ENCODE measurements around the gene GFRA3.
"Not testable (repeated sequence)": the region's sequence is repeated elsewhere in the genome, so short reads cannot be mapped to it uniquely, and the experiment has no call there.

Gene GFRA3

GRCh38 chr5:138274189-138274853 is at the start of gene GFRA3:
GFRA3 (minus strand) TSS chr5:138274621; CDS start chr5:138274424, 197 bp downstream.
- DNase-seq (ENCODE audit: low read depth in 2 of 2): no peak

- not testable (repeated sequence) for DNase-seq (ENCODE audit: low read depth in 2 of 2)
These were observed 43.8 kb upstream of the GFRA3 start for GRCh38 chr5:138318211-138318610.

- DNase-seq (ENCODE audit: low read depth in 2 of 2): no peak
These were observed 41.9 kb upstream of the GFRA3 start for GRCh38 chr5:138316355-138316754.

GRCh38 chr5:138315751-138316278 is 41.4 kb upstream of the GFRA3 start:
- DNase-seq (ENCODE audit: low read depth in 2 of 2): no peak

GRCh38 chr5:138305797-138306196 is 31.4 kb upstream of the GFRA3 start:
- no peak for DNase-seq (ENCODE audit: low read depth in 2 of 2)

- DNase-seq (ENCODE audit: low read depth in 2 of 2): no peak
These were observed 29.0 kb upstream of the GFRA3 start for GRCh38 chr5:138303372-138303771.

- DNase-seq (ENCODE audit: low read depth in 2 of 2): no peak
These were observed 14.9 kb upstream of the GFRA3 start for GRCh38 chr5:138289296-138289695.

GRCh38 chr5:138287246-138287645 is 12.8 kb upstream of the GFRA3 start:
- DNase-seq (ENCODE audit: low read depth in 2 of 2): no peak

GRCh38 chr5:138282920-138283742 is 8.7 kb upstream of the GFRA3 start:
- no peak for DNase-seq (ENCODE audit: low read depth in 2 of 2)

GRCh38 chr5:138280915-138281314 is 6.5 kb upstream of the GFRA3 start:
- DNase-seq (ENCODE audit: low read depth in 2 of 2): no peak

GRCh38 chr5:138276402-138277054 is 2.1 kb upstream of the GFRA3 start:
- DNase-seq (ENCODE audit: low read depth in 2 of 2): no peak

- DNase-seq (ENCODE audit: low read depth in 2 of 2): no peak
These were observed 1.5 kb upstream of the GFRA3 start for GRCh38 chr5:138275895-138276294.

GRCh38 chr5:138275379-138275782 is 960 bp upstream of the GFRA3 start:
- no peak for DNase-seq (ENCODE audit: low read depth in 2 of 2)

GRCh38 chr5:138273834-138274188 is 610 bp downstream of the GFRA3 start:
- DNase-seq (ENCODE audit: low read depth in 2 of 2): no peak

GRCh38 chr5:138272681-138273080 is 1.7 kb downstream of the GFRA3 start:
- DNase-seq (ENCODE audit: low read depth in 2 of 2): no peak

- no peak for DNase-seq (ENCODE audit: low read depth in 2 of 2)
These were observed 3.1 kb downstream of the GFRA3 start for GRCh38 chr5:138271281-138271680.

- no peak for DNase-seq (ENCODE audit: low read depth in 2 of 2)
These were observed 10.2 kb downstream of the GFRA3 start for GRCh38 chr5:138264183-138264582.

- DNase-seq (ENCODE audit: low read depth in 2 of 2): no peak
These were observed 10.8 kb downstream of the GFRA3 start for GRCh38 chr5:138263581-138263980.

GRCh38 chr5:138258704-138259292 is 15.6 kb downstream of the GFRA3 start:
- no peak for DNase-seq (ENCODE audit: low read depth in 2 of 2)

GRCh38 chr5:138257583-138257982 is 16.8 kb downstream of the GFRA3 start:
- DNase-seq (ENCODE audit: low read depth in 2 of 2): no peak

GRCh38 chr5:138252944-138253343 is 21.5 kb downstream of the GFRA3 start:
- no peak for DNase-seq (ENCODE audit: low read depth in 2 of 2)

- not testable (repeated sequence) for DNase-seq (ENCODE audit: low read depth in 2 of 2)
These were observed 26.6 kb downstream of the GFRA3 start for GRCh38 chr5:138247800-138248199.
